Left ventricle myocardium superior (tissue), 1 donor: ENCODE measurements around the gene SCAF1. TPM values are rescaled to one million over a fixed set of nuclear protein-coding genes. Genes with fewer than 3 reads are reported as not detected.
A peak's percentile ranks its signal among the peaks of the same experiment; 100 is the strongest.
"Not testable (repeated sequence)": the region's sequence is repeated elsewhere in the genome, so short reads cannot be mapped to it uniquely, and the experiment has no call there.

ENCODE experiments used
- ATAC-seq: fragments of 200-7000 bp; cut with Tn5 transposase; one replicate; pipeline ENCODE4 v1.9.1; 2020; ENCODE audit warnings: mild to moderate bottlenecking, moderate library complexity
- DNase-seq: peaks from one replicate; pipeline ENCODE4 v3.0.0-alpha.2; 2020
- intact Hi-C: fragments of 100-400 bp; cut with micrococcal nuclease; formaldehyde crosslinking; loops from one replicate; pipeline ENCODE4 v1.11.0; 2022
- total RNA-seq: library from RNA; stranded (reverse); fragmentation: NEBNext Ultra II Directional; extraction: Animal tissue kit (Norgen Biotek cat#: 25700); gene quantifications from one replicate; pipeline ENCODE4 v1.2.1, GENCODE V29; 2021
- donor health status: DM: no; HTN: yes; CAD: no; lungs with severe emphysema.

The SCAF1 gene
- total RNA-seq, 1 donor from 2014 or later: 44.9 TPM

DNA sequence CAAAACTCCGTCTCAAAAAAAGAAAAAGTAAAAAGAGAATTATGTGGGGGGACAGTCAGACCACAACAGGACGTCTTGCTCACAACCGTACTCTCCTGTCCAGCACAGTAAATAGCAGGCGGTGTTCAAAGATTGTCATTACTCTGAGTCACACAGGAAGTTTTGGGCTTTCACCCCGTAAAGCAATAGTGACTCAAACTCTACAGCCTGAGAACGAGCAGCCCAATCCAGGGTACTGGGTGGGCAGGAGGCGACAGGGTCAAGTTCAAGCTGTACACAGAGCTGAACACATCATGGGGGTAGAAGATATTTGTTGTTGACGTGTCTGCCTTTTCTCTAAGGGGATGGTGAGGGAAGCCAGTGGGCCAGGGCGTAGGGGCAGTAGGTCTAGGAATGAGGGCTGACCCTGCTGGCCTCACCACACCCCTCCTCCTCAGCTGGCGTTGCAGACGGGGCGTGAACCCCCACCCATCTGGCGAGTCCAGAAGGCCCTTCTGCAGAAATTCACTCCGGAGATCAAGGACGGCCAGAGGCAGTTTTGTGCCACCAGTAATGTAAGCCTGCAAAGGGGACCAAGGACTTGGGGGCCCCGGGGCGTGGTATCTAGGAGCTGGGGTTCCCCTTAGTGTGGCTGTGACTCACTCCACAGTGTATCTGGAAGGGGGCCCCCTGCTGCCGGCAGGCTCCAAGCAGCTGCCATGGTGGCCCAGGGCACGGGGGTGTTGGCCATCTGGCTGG lies 27.7 kb upstream of the SCAF1 start:
- DNase-seq (no peak), ATAC-seq (no peak)
- intact Hi-C loops: no loop called here

DNA sequence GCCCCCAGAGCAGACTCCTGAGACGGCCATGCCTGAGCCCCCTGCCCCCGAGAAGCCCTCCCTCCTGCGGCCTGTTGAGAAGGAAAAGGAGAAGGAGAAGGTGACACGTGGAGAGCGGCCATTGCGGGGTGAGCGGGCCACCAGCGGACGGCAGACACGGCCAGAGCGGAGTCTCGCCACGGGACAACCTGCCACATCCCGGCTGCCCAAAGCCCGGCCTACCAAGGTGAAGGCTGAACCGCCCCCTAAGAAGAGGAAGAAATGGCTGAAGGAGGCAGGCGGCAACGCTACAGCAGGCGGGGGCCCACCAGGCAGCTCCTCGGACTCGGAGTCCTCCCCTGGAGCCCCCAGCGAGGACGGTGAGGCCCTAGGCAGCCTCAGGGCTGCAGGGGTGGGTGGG lies 26.1 kb upstream of the SCAF1 start:
- no peak for DNase-seq
- intact Hi-C loops: no loop called here

DNA sequence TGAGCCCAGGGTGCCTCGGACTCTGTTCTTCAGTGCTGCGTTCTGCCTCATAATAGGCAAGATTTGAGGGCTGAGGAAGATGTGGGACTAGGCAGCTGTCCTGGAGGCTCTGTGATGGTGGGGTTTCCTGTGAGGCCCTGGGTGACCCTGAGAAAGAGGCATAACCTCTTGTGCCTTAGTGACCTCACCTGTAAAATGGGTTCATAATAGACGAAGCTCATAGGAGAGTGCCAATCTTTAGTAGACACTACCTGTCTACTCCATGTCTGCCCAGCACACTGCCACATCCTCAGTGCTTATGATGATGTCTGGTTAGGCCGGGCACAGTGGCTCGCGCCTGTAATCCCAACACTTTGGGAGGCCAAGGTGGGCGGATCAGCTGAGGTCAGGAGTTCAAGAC lies 25.5 kb upstream of the SCAF1 start:
- ATAC-seq (no peak), DNase-seq (no peak)
- intact Hi-C loops: no loop called here

More for the DNA sequence above, 26.1 kb upstream of the SCAF1 start:
- no peak for ATAC-seq

DNA sequence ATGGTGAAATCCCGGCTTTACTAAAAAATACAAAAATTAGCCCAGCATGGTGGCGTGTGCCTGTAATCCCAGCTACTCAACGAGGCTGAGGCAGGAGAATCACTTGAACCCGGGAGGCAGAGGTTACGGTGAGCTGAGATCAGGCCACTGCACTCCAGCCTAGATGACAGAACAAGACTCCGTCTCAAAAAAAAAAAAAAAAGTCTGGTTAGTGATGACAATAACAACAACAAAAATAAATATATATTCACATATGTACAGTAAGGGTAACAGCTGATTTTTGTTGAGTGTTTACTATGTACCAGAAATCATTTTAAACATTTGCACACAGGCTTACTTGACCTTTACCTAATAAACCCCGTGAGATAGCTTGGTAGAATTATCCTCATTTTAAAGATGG lies 25.1 kb upstream of the SCAF1 start:
- intact Hi-C loops: no loop called here
- ATAC-seq (no peak), DNase-seq (no peak)

DNA sequence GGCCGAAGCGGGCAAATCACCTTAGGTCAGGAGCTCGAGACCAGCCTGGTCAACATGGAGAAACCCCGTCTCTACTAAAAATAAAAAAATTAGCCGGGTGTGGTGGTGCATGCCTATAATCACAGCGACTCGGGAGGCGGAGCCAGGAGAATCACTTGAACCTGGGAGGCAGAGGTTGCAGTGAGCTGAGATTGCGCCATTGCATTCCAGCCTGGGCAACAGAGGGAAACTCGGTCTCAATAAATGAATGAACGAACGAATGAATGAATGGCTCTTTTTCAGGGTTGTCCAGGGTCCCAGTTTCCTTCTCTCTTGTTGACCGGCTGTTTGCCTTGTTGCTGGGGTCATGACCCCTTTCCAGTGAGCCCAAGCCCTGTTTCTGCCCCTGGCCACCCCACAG lies 24.1 kb upstream of the SCAF1 start:
- DNase-seq, intact Hi-C loops, ATAC-seq: not testable (repeated sequence)

DNA sequence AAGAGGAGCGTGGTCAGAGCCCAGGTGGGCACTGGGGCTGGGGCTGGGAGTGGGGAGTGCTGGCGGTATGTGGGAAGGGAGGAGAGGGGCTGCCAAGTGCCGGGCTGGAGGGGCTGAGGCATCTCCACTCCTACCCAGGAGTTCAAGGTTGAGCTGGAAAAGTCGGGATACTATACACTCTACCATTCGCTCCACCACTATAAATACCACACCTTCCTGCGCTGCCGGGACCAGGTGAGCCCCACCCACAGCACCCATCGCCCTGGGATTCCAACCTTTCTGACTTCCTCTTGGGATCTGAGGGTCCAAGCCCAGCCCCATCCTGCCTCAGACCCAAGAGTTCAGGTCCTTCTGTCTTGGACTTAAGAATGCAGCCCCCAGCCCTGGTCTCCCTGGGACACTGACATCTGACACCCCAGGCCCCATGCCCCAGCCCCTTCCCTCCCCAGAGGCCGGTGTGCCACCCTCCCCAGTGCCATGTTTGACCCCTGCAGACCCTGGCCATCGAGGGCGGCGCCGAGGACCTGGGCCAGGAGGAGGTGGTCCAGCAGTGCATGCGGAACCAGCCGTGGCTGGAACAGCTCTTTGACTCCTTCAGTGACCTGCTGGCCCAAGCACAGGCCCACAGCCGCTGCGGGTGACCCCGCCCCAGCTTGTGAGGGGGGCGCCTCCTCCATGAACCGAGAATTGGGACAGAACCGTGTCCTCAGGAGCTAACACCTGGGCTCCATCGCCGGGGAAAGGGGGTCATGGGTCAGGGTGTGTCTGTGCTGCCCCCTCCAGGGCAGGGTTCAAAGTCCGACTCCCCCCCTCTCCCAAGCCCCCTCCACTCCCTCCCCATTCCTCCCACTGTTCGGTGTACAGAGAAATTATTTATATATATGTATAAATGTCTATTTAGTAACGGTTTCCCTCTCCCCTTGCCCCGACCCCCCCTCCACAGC lies 16.8 kb upstream of the SCAF1 start:
- no peak for DNase-seq
- intact Hi-C loops: no loop called here
- ATAC-seq: no peak

DNA sequence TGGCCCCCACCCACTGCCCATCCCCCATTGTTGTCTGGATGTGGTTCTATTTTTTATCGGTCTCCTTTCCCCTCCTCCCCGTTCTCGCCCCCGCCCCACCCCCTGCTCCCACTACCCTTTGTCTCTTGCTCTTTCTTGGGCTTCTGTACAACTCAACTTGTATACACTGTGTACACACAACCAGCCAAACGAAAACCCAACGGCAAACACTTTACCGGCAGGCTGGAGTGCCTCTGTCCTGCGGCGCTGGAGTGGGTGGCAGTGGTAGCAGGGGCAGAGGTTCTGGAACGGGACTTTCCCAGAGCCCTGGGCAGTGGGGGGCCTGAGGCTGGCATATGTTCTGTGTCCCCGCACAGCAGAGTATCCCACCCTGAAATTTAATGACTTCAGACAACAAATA lies 15.8 kb upstream of the SCAF1 start:
- no peak for DNase-seq
- intact Hi-C loops: no loop called here
- no peak for ATAC-seq

DNA sequence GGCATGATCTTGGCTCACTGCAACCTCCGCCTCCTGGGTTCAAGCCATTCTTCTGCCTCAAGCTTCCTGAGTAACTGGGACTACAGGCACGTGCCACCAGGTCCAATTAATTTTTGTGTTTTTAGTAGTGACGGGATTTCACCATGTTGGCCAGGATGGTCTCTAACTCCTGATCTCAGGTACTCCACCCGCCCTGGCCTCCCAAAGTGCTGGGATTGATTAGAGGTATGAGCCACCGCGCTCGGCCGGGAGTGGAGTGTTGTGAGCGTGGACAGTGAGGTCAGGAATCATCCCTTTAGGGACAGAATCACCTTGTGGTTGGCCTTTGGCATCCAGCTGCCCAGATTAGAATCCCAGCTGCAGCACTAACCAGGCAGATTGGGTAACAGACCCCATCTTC lies 12.3 kb upstream of the SCAF1 start:
- DNase-seq: no peak
- ATAC-seq: no peak
- intact Hi-C loops: no loop called here

DNA sequence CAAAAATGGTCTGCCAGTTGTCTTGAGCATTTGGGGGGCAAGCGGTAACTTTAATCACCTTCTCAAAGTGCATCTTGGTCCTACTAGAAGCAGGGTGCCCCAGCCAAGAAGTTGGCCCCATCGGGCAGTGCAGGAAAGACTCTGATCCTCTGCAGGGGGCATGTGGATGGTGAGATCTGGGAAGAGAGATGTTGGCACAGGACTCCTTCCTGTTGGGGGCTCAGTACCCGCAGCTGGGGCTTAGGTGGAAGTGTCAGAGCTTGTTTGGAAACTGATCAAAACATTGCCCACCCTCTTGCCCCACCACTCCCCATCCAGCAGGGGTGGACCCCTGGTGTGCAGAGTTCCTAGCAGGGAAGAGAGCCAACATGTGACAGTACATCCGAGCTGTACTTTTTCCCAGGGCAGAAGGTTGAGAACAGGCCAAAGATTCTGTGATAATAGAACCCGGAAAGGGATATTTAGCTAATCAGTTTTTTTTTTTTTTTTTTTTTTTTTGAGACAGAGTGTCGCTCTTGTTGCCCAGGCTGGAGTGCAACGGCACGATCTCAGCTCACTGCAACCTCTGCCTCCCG lies 10.9 kb upstream of the SCAF1 start:
- intact Hi-C loops: no loop called here
- DNase-seq: no peak
- ATAC-seq: peak; percentile 21

DNA sequence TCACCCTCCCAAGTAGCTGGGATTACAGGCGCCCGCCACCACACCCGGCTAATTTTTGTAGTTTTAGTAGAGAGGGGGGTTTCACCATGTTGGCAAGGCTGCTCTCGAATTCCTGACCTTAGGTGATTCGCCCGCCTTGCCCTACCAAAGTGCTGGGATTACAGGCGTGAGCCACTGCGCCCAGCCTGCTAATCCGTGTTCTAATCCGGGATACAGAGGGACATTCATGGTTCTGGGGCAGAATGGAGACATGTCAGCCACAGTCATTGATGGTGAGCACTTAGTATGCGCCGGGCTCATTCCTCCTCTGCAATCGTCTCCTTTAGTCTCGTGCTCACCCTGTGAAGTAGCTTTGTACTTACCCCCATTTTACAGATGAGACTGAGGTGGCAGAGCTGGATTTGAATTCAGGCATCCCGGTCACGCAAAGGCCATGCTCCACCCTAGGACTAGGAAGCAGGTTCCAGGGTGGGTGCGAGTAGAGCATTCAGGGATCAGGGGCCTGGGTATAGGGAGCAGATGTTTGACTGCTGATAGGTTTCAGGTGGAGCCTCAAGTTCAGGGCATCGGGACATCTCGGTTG lies 10.3 kb upstream of the SCAF1 start:
- DNase-seq (no peak), ATAC-seq (no peak)
- intact Hi-C loops: no loop called here

DNA sequence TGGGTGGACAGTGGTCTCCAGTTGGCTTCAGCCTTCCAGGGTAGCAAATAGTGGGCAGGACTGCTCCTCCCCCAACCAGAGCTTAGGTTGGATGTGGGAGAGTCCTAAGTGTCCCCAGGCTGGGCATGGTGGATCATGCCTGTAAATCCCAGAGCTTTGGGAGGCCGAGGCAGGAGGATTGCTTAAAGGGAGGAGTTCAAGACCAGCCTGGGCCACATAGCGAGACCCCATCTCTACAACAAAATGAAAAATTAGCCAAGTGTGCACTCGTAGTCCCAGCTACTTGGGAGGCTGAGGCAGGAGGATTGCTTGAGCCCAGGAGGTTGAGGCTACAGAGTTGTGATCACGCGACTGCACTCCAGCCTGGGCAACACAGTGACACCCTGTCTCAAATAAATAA lies 9.4 kb upstream of the SCAF1 start:
- ATAC-seq (no peak), DNase-seq (no peak)

DNA sequence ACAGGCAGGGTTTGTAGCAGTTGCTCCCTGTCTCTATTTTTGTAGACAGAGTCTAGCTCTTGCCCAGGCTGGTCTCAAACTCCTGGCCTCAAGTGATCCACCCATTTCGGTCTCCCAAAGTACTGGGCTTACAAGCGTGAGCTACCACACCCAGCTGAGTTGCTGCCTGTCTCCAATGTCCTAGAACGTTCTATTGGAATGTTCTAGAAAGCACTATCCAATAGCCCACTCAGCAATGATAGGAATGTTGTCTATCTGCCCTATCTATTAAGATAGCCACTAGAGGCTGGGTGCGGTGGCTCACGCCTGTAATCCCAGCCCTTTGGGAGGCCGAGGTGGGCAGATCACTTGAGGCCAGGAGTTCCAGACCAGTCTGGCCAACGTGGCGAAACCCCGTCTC lies 8.7 kb upstream of the SCAF1 start:
- intact Hi-C loops, ATAC-seq, DNase-seq: not testable (repeated sequence)

More for the DNA sequence above, 9.4 kb upstream of the SCAF1 start:
- intact Hi-C loops: no loop called here

DNA sequence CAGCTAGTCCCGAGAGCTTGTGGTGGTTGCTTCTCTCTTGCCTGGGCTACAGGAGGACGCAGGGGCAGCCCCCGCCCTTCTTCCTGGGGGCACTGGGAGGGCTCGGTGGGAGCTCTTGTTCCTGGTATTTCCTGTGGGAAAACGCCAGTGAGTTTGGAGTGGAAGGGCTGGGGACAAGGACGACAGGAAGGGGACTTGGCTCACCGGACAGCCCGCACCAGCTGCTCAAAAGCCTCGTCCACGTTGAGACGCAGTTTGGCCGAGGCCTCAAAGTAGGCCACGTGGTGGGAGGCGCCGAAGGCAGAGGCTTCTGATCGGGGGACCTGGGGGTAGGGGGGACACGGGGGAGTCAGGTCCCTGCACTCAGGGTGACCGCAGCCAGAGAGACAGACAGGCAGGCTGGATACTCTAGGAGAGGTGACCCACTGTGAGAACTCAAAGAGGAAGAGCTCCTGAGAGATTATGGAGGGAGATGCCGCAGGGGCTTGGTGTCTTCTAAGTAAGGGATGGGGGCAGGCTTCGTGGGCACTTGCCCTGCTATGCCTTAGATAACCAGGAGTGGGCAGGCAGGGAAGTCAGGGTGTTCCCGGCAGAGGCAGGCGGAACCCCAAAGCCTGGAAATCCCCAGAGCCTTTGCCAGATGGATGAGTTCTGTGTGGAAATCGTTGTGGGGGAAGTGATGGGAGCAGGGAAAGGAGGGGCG lies 6.3 kb upstream of the SCAF1 start:
- intact Hi-C loops: no loop called here
- no peak for ATAC-seq

DNA sequence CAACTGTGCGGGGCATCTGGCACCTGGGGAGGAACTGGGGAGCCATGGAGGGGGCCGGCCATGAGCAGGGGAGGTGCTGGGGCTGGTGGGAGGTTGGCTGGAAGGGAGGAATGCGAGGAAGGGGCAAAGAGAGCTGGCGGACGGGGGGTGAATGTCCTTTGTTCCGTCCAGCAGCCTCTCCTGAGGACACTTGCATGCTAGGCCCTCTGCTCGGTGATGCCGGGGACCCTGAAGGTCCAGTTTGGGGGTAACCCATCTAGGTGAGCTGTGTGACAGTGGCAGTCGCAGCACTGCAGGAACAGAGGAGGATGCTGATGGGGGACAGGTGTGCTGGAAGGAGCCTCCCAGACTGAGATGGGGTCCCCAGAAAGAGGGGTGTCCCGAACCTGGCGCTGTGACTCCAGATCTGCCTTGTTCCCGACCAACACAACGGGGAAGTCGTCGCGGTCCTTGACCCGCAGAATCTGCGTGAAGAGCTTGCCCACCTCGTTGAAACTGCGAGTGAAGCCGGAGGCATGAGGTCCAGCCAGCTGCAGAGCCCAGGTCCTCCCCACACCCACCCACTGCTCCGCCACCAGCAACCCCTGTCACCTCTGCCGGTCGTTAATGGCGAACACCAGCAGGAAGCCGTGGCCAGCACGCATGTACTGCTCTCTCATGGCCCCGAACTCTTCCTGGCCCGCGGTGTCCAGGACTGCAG lies 5.6 kb upstream of the SCAF1 start:
- ATAC-seq (no peak), DNase-seq (no peak)
- intact Hi-C loops: no loop called here

More for the DNA sequence above, 6.3 kb upstream of the SCAF1 start:
- no peak for DNase-seq

DNA sequence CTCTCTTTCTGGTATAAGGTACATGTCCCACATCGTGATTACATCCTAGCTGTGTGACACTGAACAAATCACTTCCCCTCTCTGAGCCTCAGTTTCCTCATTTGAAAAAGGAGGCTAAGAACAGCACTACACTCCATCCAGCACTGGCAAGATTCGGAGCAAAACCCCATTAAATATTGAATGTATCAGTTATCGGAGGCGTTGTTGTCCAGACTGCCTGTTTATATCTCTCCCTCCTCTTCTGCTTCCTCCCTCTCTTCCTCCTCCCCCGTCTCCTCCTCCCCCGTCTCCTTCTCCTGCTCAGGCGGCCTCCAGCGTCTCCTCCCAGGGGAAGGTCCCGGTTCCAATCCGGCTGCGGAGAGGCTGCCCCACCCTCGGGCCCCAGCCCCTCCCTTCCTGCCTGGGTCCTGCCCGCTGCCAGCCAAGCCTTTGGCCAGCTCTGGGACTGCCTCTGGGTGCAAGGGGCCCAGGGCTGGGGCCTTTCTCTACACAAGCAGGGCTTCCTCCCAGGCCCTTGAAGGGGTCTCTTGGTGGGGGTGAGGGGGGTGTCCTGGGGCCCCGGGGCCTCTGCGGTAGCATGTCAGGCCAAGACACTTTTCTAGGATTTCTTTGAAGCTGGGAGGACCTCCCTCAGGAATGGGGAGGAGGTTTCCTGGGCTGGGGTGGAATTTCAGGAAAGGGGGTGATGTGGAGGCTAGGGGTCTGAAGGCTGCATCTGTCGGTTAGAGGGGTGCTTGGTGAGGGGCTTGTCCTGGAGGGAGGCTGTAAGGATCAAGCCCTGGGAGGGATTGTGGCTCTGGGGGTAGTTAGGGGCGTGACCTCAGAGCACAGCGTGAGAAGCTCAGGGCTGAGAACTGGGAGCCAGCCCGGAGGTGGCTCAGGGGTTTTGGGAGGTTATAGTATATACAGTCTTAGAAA lies 3.9 kb upstream of the SCAF1 start:
- peak; percentile 12 for ATAC-seq
- intact Hi-C loops: no loop called here
- DNase-seq: peak; percentile 93

DNA sequence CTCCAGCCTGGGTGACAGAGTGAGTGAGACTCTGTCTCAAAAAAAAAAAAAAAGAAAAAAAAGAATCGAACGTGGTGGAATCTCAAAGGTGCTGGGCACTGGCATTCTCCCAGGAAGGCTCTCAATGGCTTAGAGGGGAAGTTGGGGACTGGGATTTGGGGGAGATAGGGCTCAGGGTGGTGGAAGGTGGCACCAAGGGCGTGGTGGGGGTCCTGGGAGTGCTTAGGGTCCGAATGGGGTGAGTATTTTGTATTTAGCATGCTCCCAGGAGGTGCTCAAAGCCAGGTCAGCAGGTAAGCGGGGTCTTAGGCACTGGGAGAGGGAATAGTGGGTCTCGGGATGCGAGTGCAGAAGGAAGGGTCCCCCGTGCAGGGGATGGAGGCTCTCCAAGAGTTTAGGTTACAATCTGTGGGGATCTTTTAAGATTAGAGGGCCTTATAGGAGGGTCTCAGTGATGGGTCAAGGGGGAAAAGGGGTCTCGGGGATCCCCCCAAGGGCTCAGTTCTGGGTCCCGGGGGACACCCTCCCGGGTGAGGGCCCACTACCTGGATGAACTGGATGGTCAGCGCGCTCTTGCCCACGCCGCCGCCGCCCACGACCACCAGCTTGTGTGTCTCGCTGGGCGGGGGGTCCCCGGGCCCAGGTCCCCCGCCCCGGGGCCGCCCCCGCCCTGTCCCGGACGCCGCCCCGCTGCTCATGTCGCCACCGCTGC lies 2.5 kb upstream of the SCAF1 start:
- ATAC-seq: no peak
- no peak for DNase-seq
- intact Hi-C loops: no loop called here
